WTC11 (cell line): Measurements from ENCODE around the gene HAGHL. TPM values are rescaled to one million over a fixed set of nuclear protein-coding genes. Genes with fewer than 3 reads are reported as not detected.

ENCODE experiments used
- ATAC-seq: fragments of 200-7000 bp; cut with Tn5 transposase; 2 replicates; pipeline ENCODE4 v1.10.0; 2021; ENCODE audit warnings: mild to moderate bottlenecking, moderate library complexity
- CTCF ChIA-PET: fragments of 300-600 bp; sonication (Branson Sonifier 250); formaldehyde crosslinking; loops from one replicate; lab custom pipeline; 2021; ENCODE audit warnings: antibody characterized with exemption; lab: Charles Lee
- POLR2A ChIA-PET: fragments of 350-600 bp; sonication (Branson Sonifier 250); formaldehyde crosslinking; loops from one replicate; lab custom pipeline; 2021; ENCODE audit warnings: antibody characterized with exemption; lab: Charles Lee
- DNase-seq: peaks from one replicate; pipeline ENCODE4 v3.0.0; 2021; ENCODE audit warnings: low spot score
- H3K27ac Mint-ChIP-seq: 2 replicates; pipeline ENCODE4 v1.8.0; 2021; ENCODE audit warnings: mixed read lengths
- H3K27me3 Mint-ChIP-seq: 2 replicates; pipeline ENCODE4 v1.8.0; 2021; ENCODE audit warnings: low read depth, mild to moderate bottlenecking, moderate library complexity, mixed read lengths
- H3K36me3 Mint-ChIP-seq: 2 replicates; pipeline ENCODE4 v1.8.0; 2021; ENCODE audit warnings: mixed read lengths
- H3K4me1 Mint-ChIP-seq: 2 replicates; pipeline ENCODE4 v1.8.0; 2022; ENCODE audit warnings: mixed read lengths
- H3K4me3 Mint-ChIP-seq: 2 replicates; pipeline ENCODE4 v1.8.0; 2021; ENCODE audit warnings: mild to moderate bottlenecking, moderate library complexity, mixed read lengths
- H3K9me3 Mint-ChIP-seq: 2 replicates; pipeline ENCODE4 v1.8.0; 2021; ENCODE audit warnings: mixed read lengths
- AFF4 ChIP-seq: sonication (generic); formaldehyde crosslinking; IDR thresholded peaks from 2 replicates; pipeline ENCODE4 v1.8.1; 2023; ENCODE audit warnings: mild to moderate bottlenecking, missing genetic modification reagents, borderline replicate concordance
- ATF1 ChIP-seq: sonication (generic); formaldehyde crosslinking; IDR thresholded peaks from 2 replicates; pipeline ENCODE4 v1.8.1; 2023; ENCODE audit warnings: mild to moderate bottlenecking, moderate library complexity, missing genetic modification reagents
- E2F1 ChIP-seq: sonication (generic); formaldehyde crosslinking; IDR thresholded peaks from 2 replicates; pipeline ENCODE4 v1.8.0; 2022; ENCODE audit warnings: mild to moderate bottlenecking, missing genetic modification reagents
- ELF4 ChIP-seq: sonication (generic); formaldehyde crosslinking; IDR thresholded peaks from 2 replicates; pipeline ENCODE4 v1.8.1; 2022; ENCODE audit warnings: low read depth, mild to moderate bottlenecking, moderate library complexity, missing genetic modification reagents
- MAX ChIP-seq: sonication (generic); formaldehyde crosslinking; IDR thresholded peaks from 2 replicates; pipeline ENCODE4 v1.8.0; 2022; ENCODE audit warnings: mild to moderate bottlenecking, missing genetic modification reagents
- NFYB ChIP-seq: sonication (generic); formaldehyde crosslinking; conservative IDR thresholded peaks from 2 replicates; pipeline ENCODE4 v1.8.0; 2022; ENCODE audit warnings: low read depth, missing genetic modification reagents
- SMAD4 ChIP-seq: sonication (generic); formaldehyde crosslinking; IDR thresholded peaks from 2 replicates; pipeline ENCODE4 v1.8.0; 2022; ENCODE audit warnings: mild to moderate bottlenecking, missing genetic modification reagents
- USF1 ChIP-seq: sonication (generic); formaldehyde crosslinking; IDR thresholded peaks from 2 replicates; pipeline ENCODE4 v1.8.0; 2022; ENCODE audit warnings: mild to moderate bottlenecking, missing genetic modification reagents
- ZMAT4 ChIP-seq: fragments of 250-450 bp; sonication (Bioruptor Pico); IDR thresholded peaks from 2 replicates; pipeline ENCODE4 v1.9.0; 2021; ENCODE audit warnings: mild to moderate bottlenecking
- ZNF138 ChIP-seq: sonication (generic); formaldehyde crosslinking; conservative IDR thresholded peaks from 2 replicates; pipeline ENCODE4 v1.8.1; 2022; ENCODE audit warnings: mild to moderate bottlenecking, moderate library complexity, missing genetic modification reagents
- ZNF219 ChIP-seq: sonication (generic); formaldehyde crosslinking; IDR thresholded peaks from 2 replicates; pipeline ENCODE4 v1.8.0; 2023; ENCODE audit warnings: missing genetic modification reagents, mild to moderate bottlenecking, borderline replicate concordance
- ZNF281 ChIP-seq: sonication (generic); formaldehyde crosslinking; IDR thresholded peaks from 2 replicates; pipeline ENCODE4 v1.8.0; 2023; ENCODE audit warnings: mild to moderate bottlenecking, missing genetic modification reagents
- total RNA-seq: library from RNA; stranded (reverse); gene quantifications from 3 replicates; pipeline ENCODE4 v1.2.3, GENCODE V29; 2021

The HAGHL gene
- total RNA-seq, 1 experiment from 2014 or later = 41.7 TPM

GRCh38 chr16:706189-707061 is 20.5 kb upstream of the HAGHL start:
- POLR2A ChIA-PET = interaction anchor here (0.5 to 1.1 kb wide), 4 partner anchors 10 to 540 kb away, joined by 3 read pairs; no protein-coding TSS in a partner anchor
- Mint-ChIP-seq H3K27ac (no peak overlapping the region), H3K27me3 (peaks cover 74% of the 10 kb centered on the region), H3K4me1 (no peaks in the 10 kb centered on the region), H3K4me3 (peak overlapping the region; percentile 72), H3K9me3 (no peaks in the 10 kb centered on the region), H3K36me3 (no peaks in the 10 kb centered on the region)
- DNase-seq (no peak), ATAC-seq (peak; percentile 13)
- CTCF ChIA-PET = interaction anchor here (0.8 to 3.4 kb wide), 11 partner anchors 9 to 351 kb away, joined by 3 to 23 read pairs (median 7); partner anchors contain the start of genes ANTKMT, CCDC78, CHTF18 and CIAO3
- no peak for TF ChIP-seq ZNF138
- TF ChIP-seq MAX (CRISPR knock-in tag) = 0 out of 2 replicates have a peak, but pooled peaks have one; percentile 26

- DNase-seq = no peak
- ChIA-PET CTCF (interaction anchor here (0.6 to 3.4 kb wide), 12 partner anchors 9 to 350 kb away, joined by 3 to 23 read pairs (median 6); partner anchors contain the start of genes ANTKMT, CCDC78, CHTF18 and CIAO3), POLR2A (interaction anchor here (0.5 to 1.1 kb wide), 3 partner anchors 12 to 539 kb away, joined by 3 read pairs; no protein-coding TSS in a partner anchor)
- Mint-ChIP-seq H3K4me3 (peak overlapping the region; percentile 72), H3K4me1 (no peaks in the 10 kb centered on the region), H3K27me3 (peaks cover 70% of the 10 kb centered on the region)
- ATAC-seq = no peak
- TF ChIP-seq AFF4 (CRISPR knock-in tag) (no peak), NFYB (no peak), ZNF219 (CRISPR knock-in tag) (no peak), ZNF281 (CRISPR knock-in tag) (no peak), SMAD4 (CRISPR knock-in tag) (no peak), ATF1 (CRISPR knock-in tag) (no peak), ZMAT4 (no peak), MAX (CRISPR knock-in tag) (no peak), USF1 (CRISPR knock-in tag) (no peak), E2F1 (CRISPR knock-in tag) (no peak), ELF4 (CRISPR knock-in tag) (no peak)
- TF ChIP-seq, all 79 proteins: peak for 0
- Mint-ChIP-seq H3K27ac (no peak overlapping the region), H3K9me3 (no peaks in the 10 kb centered on the region), H3K36me3 (no peaks in the 10 kb centered on the region)
Observed at GRCh38 chr16:707062-707538, 19.8 kb upstream of the HAGHL start.
